ENCODE results near the gene C20orf96. TPM values are rescaled to one million over a fixed set of nuclear protein-coding genes. Genes with fewer than 3 reads are reported as not detected.

The C20orf96 gene
- total and polyA plus RNA-seq, 2 of the 4 experiments (the other 2 are of a cell fraction), result 2.0 to 9.8 TPM

GRCh38 chr20:328027-328974 lies 37.8 kb upstream of the C20orf96 start:
- Histone ChIP-seq H3K14ac (replicated peaks; ENCODE audit: low read depth, low read length) (peak overlapping the region; percentile 58), H3K27ac (ENCODE audit: insufficient read depth, low read length) (peak overlapping the region; percentile 65), H4K20me1 (ENCODE audit: insufficient read depth, low read length) (peaks cover 51% of the 10 kb centered on the region), H2AK5ac (ENCODE audit: low read depth, low read length) (peak overlapping the region; percentile 71), H3K9me1 (ENCODE audit: insufficient read depth, low read length) (peaks cover 4% of the 10 kb centered on the region; the same call in 1 of the 2 replicates), H3K9me3 (ENCODE audit: control insufficient read depth, insufficient read depth, low read length) (no peaks in the 10 kb centered on the region), H2AFZ (replicated peaks; ENCODE audit: low read length, poor library complexity) (peak overlapping the region; percentile 81), H4K5ac (ENCODE audit: low read depth, low read length) (no peak overlapping the region; the same call in 1 of the 2 replicates), H2BK15ac (ENCODE audit: low read depth, low read length) (no peak overlapping the region), H2BK5ac (ENCODE audit: low read depth, low read length, poor library complexity, severe bottlenecking) (no peak overlapping the region), H3K18ac (ENCODE audit: low read depth, low read length) (peak overlapping the region; percentile 7; the same call in 1 of the 2 replicates), H3K36me3 (ENCODE audit: control insufficient read depth, insufficient read depth, low read length) (peaks cover 8% of the 10 kb centered on the region; the same call in 1 of the 2 replicates), H2AK9ac (replicated peaks; ENCODE audit: low read depth, low read length, poor library complexity) (peak overlapping the region; percentile 99), H3K56ac (ENCODE audit: extremely low read depth, insufficient read depth, low read length) (peak overlapping the region; percentile 32; the same call in 1 of the 2 replicates), H3K9ac (ENCODE audit: low read depth, low read length) (peak overlapping the region; percentile 83), H3K4me3 (ENCODE audit: insufficient read depth, low read depth, low read length) (peak overlapping the region; percentile 65), H3K23ac (ENCODE audit: low read depth, low read length) (peak overlapping the region; percentile 69), H4K91ac (ENCODE audit: insufficient read depth, low read depth, low read length) (peak overlapping the region; percentile 9), H3K79me1 (ENCODE audit: low read depth in 1 of 2, low read length in 2 of 2) (peaks cover 24 to 44% of the 10 kb centered on the region in 2 experiments), H2BK120ac (ENCODE audit: low read depth, low read length) (no peak overlapping the region), H3K4me2 (ENCODE audit: low read depth, low read length) (peak overlapping the region; percentile 89), H3K4ac (ENCODE audit: low read depth, low read length) (peak overlapping the region; percentile 23), H2BK20ac (ENCODE audit: low read depth, low read length) (no peak overlapping the region), H4K8ac (ENCODE audit: low read depth in 2 of 2, low read length in 2 of 2) (peak overlapping the region; percentile 36 to 57; a peak in 1 of 4 replicates), H3K27me3 (ENCODE audit: control insufficient read depth, insufficient read depth, low read length) (no peaks in the 10 kb centered on the region), H3K4me1 (ENCODE audit: control insufficient read depth, insufficient read depth, low read length) (peaks cover 17% of the 10 kb centered on the region)
- ChIA-PET POLR2A (ENCODE audit: unreplicated experiment) (interaction anchor here (0.6 to 0.7 kb wide), 3 partner anchors 67 to 72 kb away, joined by 10 to 12 read pairs (median 12); no protein-coding TSS in a partner anchor), CTCF (interaction anchor here (0.6 kb wide), 1 partner anchor 327 kb away, joined by 3 read pairs; no protein-coding TSS in a partner anchor)
- intact Hi-C loops (cut with micrococcal nuclease) (no loop called here), dilution Hi-C loops (cut with HindIII; ENCODE audit: low sequenced_read_pairs, unreplicated experiment) (no loop called here), in situ Hi-C loops (cut with MboI; ENCODE audit: low sequenced_read_pairs) (no loop called here)
- DNase-seq, result peak; percentile 20
- 34% methylated on average over 6 of the region's 31 CpGs; no CpG with 5 or more reads in 1 of the 2 experiments for WGBS, 2 experiments (ENCODE audit: extremely low coverage in 2 of 2, insufficient read length in 1 of 2)
- BruUV-seq (replicated peaks), result no TSS peak
- no peak for ATAC-seq (ENCODE audit: low read depth)
- TF ChIP-seq CEBPB (IDR thresholded peaks at IDR 0.05; ENCODE audit: low read depth, low read length) (no peak), FOS (IDR thresholded peaks at IDR 0.05; ENCODE audit: low read depth, low read length) (no peak), USF2 (IDR thresholded peaks at IDR 0.05; ENCODE audit: low read depth, low read length) (no peak), MAZ (IDR thresholded peaks at IDR 0.05; ENCODE audit: borderline replicate concordance, low read depth, low read length) (no peak), RFX5 (IDR thresholded peaks at IDR 0.05; ENCODE audit: low read depth, low read length) (no peak), CTCF (conservative IDR thresholded peaks at IDR 0.05; ENCODE audit: low read depth, low read length) (no peak), NFE2L2 (IDR thresholded peaks at IDR 0.05; ENCODE audit: low read depth, low read length) (no peak), RCOR1 (IDR thresholded peaks at IDR 0.05; ENCODE audit: insufficient replicate concordance, low read length) (no peak), CHD1 (IDR thresholded peaks at IDR 0.05; ENCODE audit: low read depth, low read length) (no peak), POLR2A (IDR thresholded peaks at IDR 0.05; ENCODE audit: low read depth, low read length) (no peak), BHLHE40 (IDR thresholded peaks at IDR 0.05; ENCODE audit: low read depth, low read length) (no peak), RAD21 (IDR thresholded peaks at IDR 0.05; ENCODE audit: low read length) (no peak), MXI1 (IDR thresholded peaks at IDR 0.05; ENCODE audit: borderline replicate concordance, low read depth, low read length) (no peak)
